ENCODE data around the gene USP8. TPM values are rescaled to one million over a fixed set of nuclear protein-coding genes. Genes with fewer than 3 reads are reported as not detected.

The USP8 gene
- total RNA-seq, 4 donors from 2014 or later, result 45.3 to 60.2 (median 50.8) TPM

DNA sequence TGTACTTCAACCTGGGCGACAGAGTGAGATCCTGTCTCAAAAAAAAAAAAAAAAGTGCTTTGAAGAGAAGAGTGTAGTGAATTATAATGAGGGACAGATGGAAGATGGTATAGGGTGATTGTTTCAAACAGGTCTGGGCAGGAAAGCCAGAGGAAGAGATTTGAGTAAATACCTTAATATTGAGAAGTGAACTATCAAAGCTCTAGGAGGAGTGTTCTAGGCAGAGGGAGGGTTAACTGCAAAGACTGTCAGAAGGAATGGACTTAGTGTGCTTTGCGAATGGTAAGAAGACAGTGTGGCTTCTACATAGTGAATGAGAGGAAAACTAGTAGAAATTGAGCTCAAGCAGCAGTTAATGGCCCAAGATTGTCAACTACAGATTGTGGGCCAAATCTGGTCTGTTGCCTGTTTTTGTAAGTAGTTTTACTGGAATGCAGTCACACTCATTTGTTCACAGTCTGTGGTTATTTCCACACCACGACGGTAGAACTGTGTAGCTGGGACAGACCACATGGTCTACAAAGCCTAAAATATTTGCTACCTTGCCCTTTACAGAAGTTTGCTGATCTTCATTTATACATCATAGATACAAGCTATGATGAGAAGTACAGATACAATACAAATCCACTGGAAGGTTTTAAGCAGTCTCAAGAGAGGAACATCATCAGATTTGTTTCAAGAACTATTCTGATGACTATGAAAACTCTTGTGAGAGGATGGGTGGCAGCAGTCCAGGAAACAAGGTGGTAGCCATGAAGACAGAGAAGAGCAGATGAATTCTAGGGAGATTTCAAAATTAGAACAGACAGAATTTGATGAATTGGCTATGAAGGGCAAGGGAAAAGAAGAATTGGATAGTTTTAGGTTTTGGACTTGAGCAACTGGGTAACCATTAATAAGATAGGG lies 138.8 kb downstream of the USP8 start:
- no peak for DNase-seq (ENCODE audit: low spot score)
- TF ChIP-seq, protein P1, sequence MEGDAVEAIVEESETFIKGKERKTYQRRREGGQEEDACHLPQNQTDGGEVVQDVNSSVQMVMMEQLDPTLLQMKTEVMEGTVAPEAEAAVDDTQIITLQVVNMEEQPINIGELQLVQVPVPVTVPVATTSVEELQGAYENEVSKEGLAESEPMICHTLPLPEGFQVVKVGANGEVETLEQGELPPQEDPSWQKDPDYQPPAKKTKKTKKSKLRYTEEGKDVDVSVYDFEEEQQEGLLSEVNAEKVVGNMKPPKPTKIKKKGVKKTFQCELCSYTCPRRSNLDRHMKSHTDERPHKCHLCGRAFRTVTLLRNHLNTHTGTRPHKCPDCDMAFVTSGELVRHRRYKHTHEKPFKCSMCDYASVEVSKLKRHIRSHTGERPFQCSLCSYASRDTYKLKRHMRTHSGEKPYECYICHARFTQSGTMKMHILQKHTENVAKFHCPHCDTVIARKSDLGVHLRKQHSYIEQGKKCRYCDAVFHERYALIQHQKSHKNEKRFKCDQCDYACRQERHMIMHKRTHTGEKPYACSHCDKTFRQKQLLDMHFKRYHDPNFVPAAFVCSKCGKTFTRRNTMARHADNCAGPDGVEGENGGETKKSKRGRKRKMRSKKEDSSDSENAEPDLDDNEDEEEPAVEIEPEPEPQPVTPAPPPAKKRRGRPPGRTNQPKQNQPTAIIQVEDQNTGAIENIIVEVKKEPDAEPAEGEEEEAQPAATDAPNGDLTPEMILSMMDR (IDR thresholded peaks at IDR 0.05), result no peak
- ATAC-seq (ENCODE audit: low FRiP score), result no peak

DNA sequence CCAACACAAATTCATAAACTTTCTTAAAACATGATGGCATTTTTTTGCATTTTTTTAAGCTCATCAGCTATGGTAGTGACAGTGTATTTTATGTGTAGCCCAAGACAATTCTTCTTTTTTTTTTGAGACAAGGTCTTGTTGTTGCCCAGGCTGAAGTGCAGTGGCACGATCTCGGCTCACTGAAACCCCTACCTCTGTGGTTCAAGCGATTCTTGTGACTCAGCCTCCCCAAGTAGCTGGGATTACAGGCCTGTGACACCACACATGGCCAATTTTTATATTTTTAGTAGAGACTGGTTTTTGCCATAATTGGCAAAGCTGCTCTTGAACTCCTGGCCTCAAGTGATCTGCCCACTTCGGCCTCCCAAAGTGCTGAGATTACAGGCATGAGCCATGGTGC lies 139.6 kb downstream of the USP8 start:
- TF ChIP-seq, protein P1 (IDR thresholded peaks at IDR 0.05), result no peak
- ATAC-seq (ENCODE audit: low FRiP score) (no peak), DNase-seq (ENCODE audit: low spot score) (no peak)

Small RNA genes within 50 kb of the gene (small RNA-seq; reads per million reads assigned to genes)
- gene RNA5SP395, result not detected

Other genes with a start within 250 kb of the USP8 start
- gene SLC27A2, start 242.2 kb upstream of the USP8 start, total RNA-seq, result 10 to 100 TPM in 1 of 4 donors, 1 to 10 TPM in 3; 1.6 to 11.4 (median 5.5) TPM
- gene HDC, start 158.7 kb upstream of the USP8 start, total RNA-seq, result 1 to 10 TPM in 3 of 4 donors, not detected in 1; 2.4 to 10.0 (median 2.6) TPM
- gene GABPB1, start 69.2 kb upstream of the USP8 start, total RNA-seq, result 10 to 100 TPM; 16.8 to 55.5 (median 30.6) TPM
- 1 to 10 TPM in 2 of 4 donors, not detected in 2; 1.2 to 3.6 TPM for gene USP50, start 122.3 kb downstream of the USP8 start, total RNA-seq

All from omental fat pad (tissue), 4 donors.